Thyroid gland (tissue), 4 donors: ENCODE measurements around the gene UBE2E2.

ENCODE experiments used
- POLR2A ChIP-seq, 2 donors: fragments of 450-650 bp; IDR thresholded peaks; one replicate each; pipeline ENCODE4 v1.6.1; 2017; ENCODE audit warnings: antibody characterized with exemption in 2 of 2, mild to moderate bottlenecking in 2 of 2, moderate library complexity in 1 of 2
- TF ChIP-seq, protein P1 (sequence below), 6 experiments: fragments of 200-600 bp in 3 of 6; fragments of 450-650 bp in 3 of 6; sonication (generic) in 3 of 6; IDR thresholded peaks; one replicate each; pipeline ENCODE4 v1.5.1; 2016 to 2019; ENCODE audit warnings: antibody characterized with exemption in 6 of 6, mild to moderate bottlenecking in 2 of 6, inconsistent platforms in 1 of 6, moderate library complexity in 1 of 6

DNA sequence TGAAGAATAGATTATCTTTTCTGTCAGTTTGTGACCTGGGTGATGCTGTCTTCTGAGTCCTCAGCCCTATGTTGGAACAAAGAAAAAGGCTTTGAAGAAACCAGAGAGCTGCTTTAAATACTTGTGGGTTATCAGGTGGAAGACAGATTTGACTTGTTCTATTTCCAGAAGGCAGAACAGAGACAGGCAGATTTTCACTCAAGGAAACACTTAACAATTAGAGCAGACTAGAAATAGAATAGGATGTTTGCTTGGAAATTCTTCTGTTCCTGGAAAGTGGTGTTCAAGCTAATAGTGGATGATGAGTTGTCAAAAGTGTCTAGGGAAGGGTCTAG is 219.4 kb downstream of the UBE2E2 start:
- no peak for TF ChIP-seq POLR2A (IDR thresholded peaks at IDR 0.05)
- TF ChIP-seq, protein P1, sequence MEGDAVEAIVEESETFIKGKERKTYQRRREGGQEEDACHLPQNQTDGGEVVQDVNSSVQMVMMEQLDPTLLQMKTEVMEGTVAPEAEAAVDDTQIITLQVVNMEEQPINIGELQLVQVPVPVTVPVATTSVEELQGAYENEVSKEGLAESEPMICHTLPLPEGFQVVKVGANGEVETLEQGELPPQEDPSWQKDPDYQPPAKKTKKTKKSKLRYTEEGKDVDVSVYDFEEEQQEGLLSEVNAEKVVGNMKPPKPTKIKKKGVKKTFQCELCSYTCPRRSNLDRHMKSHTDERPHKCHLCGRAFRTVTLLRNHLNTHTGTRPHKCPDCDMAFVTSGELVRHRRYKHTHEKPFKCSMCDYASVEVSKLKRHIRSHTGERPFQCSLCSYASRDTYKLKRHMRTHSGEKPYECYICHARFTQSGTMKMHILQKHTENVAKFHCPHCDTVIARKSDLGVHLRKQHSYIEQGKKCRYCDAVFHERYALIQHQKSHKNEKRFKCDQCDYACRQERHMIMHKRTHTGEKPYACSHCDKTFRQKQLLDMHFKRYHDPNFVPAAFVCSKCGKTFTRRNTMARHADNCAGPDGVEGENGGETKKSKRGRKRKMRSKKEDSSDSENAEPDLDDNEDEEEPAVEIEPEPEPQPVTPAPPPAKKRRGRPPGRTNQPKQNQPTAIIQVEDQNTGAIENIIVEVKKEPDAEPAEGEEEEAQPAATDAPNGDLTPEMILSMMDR (IDR thresholded peaks at IDR 0.05): no peak
